ENCODE measurements around the gene TDRD3. TPM values are rescaled to one million over a fixed set of nuclear protein-coding genes. Genes with fewer than 3 reads are reported as not detected.

TDRD3 gene
- total RNA-seq (2021) (13.9 and 17.3 TPM in 2 replicates), Bru-seq, nascent RNA (percentile 72 among the genes with signal in this experiment), BruChase-seq, experiment 1, labeled RNA remaining after a 2-hour chase (percentile 67 among the genes with signal in this experiment), BruChase-seq, experiment 2, labeled RNA remaining after a 6-hour chase (percentile 53 among the genes with signal in this experiment)
- long read RNA-seq, partial matches to known transcripts = 11 of 19 reads
- long read RNA-seq, other reads (novel, unspliced or antisense) = 8 of 19 reads

DNA sequence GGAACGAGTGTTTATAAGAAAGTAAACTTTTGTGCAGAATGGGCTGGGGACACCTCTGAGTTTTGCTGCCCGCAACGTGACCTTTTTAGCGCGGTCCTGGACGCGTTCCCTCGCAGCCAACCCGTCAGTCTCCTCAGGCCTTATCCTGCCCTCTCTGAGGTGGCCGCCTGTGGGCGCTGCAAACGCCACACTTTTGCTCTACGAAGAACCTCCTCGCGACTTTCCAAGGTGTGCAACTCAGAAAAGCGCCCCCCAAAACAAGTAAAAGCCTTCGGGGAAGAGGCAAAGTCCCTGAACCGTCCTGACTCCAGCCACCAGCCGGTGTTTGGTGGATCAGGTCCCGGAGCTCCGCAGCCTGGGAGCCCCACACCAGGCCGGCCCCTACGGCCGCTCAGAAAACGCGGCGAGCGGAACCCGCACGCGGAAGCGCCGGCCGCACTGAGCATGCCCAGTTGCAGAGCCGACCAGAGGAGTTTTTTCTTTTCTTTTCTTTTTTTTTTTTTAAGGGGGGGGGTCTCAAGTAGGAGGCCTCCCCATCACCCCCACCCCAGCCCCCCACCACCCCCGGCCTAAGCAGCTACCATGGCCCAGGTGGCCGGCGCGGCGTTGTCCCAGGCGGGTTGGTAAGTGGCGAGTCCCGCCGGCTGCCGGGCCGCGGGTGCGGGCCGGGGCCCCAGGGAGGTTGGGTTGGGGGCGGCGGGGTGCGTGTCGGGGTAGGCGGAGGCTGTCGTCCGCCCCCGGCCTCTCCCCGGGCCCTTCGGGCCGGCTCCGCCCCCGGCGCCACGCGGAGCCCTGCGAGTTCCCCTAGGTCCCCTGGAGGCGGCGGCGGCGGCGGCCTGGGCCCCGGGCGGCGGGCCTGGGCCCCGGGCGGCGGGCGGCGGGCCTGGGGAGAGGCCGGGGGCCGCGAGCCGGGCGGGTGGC is at the start of gene TDRD3:
TSS of gene TDRD3 (plus strand) at position 438 of the 921 bp plus-strand sequence. CDS start at position 583, 145 bp downstream.
- Histone ChIP-seq H3K79me2 (ENCODE audit: low read depth) (peaks cover 32% of the 10 kb centered on the region), H4K20me1 (ENCODE audit: insufficient read depth) (no peaks in the 10 kb centered on the region), H2AFZ (peak within 1 kb of the TSS; percentile 93), H3K36me3 (ENCODE audit: low read depth) (no peaks in the 10 kb centered on the region), H3K27ac (peak within 1 kb of the TSS; percentile 77), H3K4me2 (peak within 1 kb of the TSS; percentile 99), H3K9me2 (ENCODE audit: insufficient read depth) (no peaks in the 10 kb centered on the region), H3K4me3 (peak within 1 kb of the TSS; percentile 72), H3K27me3 (ENCODE audit: insufficient read depth, low read depth) (no peaks in the 10 kb centered on the region), H3K4me1 (replicated peaks; ENCODE audit: insufficient read depth) (peaks cover 16% of the 10 kb centered on the region), H3F3A (ENCODE audit: insufficient read depth, low read depth) (peaks cover 3% of the 10 kb centered on the region; the same call in 1 of the 2 replicates), H3K9me3 (ENCODE audit: insufficient read depth, low read depth) (no peaks in the 10 kb centered on the region)
- TF ChIP-seq EZH2 (IDR thresholded peaks at IDR 0.05; ENCODE audit: low read depth) = no peak
- TF ChIP-seq, protein P1, sequence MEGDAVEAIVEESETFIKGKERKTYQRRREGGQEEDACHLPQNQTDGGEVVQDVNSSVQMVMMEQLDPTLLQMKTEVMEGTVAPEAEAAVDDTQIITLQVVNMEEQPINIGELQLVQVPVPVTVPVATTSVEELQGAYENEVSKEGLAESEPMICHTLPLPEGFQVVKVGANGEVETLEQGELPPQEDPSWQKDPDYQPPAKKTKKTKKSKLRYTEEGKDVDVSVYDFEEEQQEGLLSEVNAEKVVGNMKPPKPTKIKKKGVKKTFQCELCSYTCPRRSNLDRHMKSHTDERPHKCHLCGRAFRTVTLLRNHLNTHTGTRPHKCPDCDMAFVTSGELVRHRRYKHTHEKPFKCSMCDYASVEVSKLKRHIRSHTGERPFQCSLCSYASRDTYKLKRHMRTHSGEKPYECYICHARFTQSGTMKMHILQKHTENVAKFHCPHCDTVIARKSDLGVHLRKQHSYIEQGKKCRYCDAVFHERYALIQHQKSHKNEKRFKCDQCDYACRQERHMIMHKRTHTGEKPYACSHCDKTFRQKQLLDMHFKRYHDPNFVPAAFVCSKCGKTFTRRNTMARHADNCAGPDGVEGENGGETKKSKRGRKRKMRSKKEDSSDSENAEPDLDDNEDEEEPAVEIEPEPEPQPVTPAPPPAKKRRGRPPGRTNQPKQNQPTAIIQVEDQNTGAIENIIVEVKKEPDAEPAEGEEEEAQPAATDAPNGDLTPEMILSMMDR (conservative IDR thresholded peaks at IDR 0.05) = peak; percentile 82
- CTCF ChIA-PET = no interaction called here
- intact Hi-C loops (cut with micrococcal nuclease; ENCODE audit: unreplicated experiment) = loop anchor here (5.0 kb wide), 1 partner anchor 235 kb away; the partner anchor contains the start of gene DIAPH3
- POLR2A ChIA-PET (ENCODE audit: unreplicated experiment) = no interaction called here
- DNase-seq = peak; percentile 68 to 83
- BruUV-seq (replicated peaks) = TSS peak; percentile 91

GRCh38 chr13:60347690-60348089 is 49.3 kb upstream of the TDRD3 start:
- H3K79me2 ChIP-seq (ENCODE audit: low read depth) = no peaks in the 10 kb centered on the region
- ChIA-PET POLR2A (ENCODE audit: unreplicated experiment) (no interaction called here), CTCF (no interaction called here)
- H3K9me3 ChIP-seq (ENCODE audit: insufficient read depth, low read depth) = no peaks in the 10 kb centered on the region
- peak overlapping the region; percentile 12; the same call in 1 of the 2 replicates for H2AFZ ChIP-seq
- no TSS peak for BruUV-seq (replicated peaks)
- no peak overlapping the region for H3K4me2 ChIP-seq
- no peaks in the 10 kb centered on the region for H3K4me1 ChIP-seq (replicated peaks; ENCODE audit: insufficient read depth)
- TF ChIP-seq EZH2 (IDR thresholded peaks at IDR 0.05; ENCODE audit: low read depth) = no peak
- TF ChIP-seq, protein P1 (conservative IDR thresholded peaks at IDR 0.05) = no peak
- no peaks in the 10 kb centered on the region for H3K27me3 ChIP-seq (ENCODE audit: insufficient read depth, low read depth)
- H3K9me2 ChIP-seq (ENCODE audit: insufficient read depth) = no peaks in the 10 kb centered on the region
- no peak for DNase-seq
- no peaks in the 10 kb centered on the region for H3F3A ChIP-seq (ENCODE audit: insufficient read depth, low read depth)
- intact Hi-C loops (cut with micrococcal nuclease; ENCODE audit: unreplicated experiment) = no loop called here
- no peaks in the 10 kb centered on the region for H3K36me3 ChIP-seq (ENCODE audit: low read depth)
- no peak overlapping the region for H3K4me3 ChIP-seq
- H3K27ac ChIP-seq = no peak overlapping the region
- H4K20me1 ChIP-seq (ENCODE audit: insufficient read depth) = no peaks in the 10 kb centered on the region

GRCh38 chr13:60348097-60348496 is 48.9 kb upstream of the TDRD3 start:
- intact Hi-C loops (cut with micrococcal nuclease; ENCODE audit: unreplicated experiment) = no loop called here
- POLR2A ChIA-PET (ENCODE audit: unreplicated experiment) = no interaction called here
- Histone ChIP-seq H3K9me2 (ENCODE audit: insufficient read depth) (no peaks in the 10 kb centered on the region), H3K27ac (no peak overlapping the region), H3K36me3 (ENCODE audit: low read depth) (no peaks in the 10 kb centered on the region), H3K4me2 (no peak overlapping the region), H3K4me3 (no peak overlapping the region), H2AFZ (no peak overlapping the region), H3K9me3 (ENCODE audit: insufficient read depth, low read depth) (no peaks in the 10 kb centered on the region), H3K4me1 (replicated peaks; ENCODE audit: insufficient read depth) (no peaks in the 10 kb centered on the region), H4K20me1 (ENCODE audit: insufficient read depth) (no peaks in the 10 kb centered on the region), H3K79me2 (ENCODE audit: low read depth) (no peaks in the 10 kb centered on the region), H3K27me3 (ENCODE audit: insufficient read depth, low read depth) (no peaks in the 10 kb centered on the region), H3F3A (ENCODE audit: insufficient read depth, low read depth) (no peaks in the 10 kb centered on the region)
- BruUV-seq (replicated peaks) = no TSS peak
- DNase-seq = no peak
- TF ChIP-seq, protein P1 (conservative IDR thresholded peaks at IDR 0.05) = no peak
- CTCF ChIA-PET = no interaction called here
